Naive B cell (primary cell): Measurements from ENCODE around the gene DOCK10. TPM values are rescaled to one million over a fixed set of nuclear protein-coding genes. Genes with fewer than 3 reads are reported as not detected.

Experiments used
- ATAC-seq, 2 donors: fragments of 150-1000 bp; cut with Tn5 transposase; 2 replicates each; pipeline ENCODE4 v1.10.0; 2021; ENCODE audit warnings: low read depth in 2 of 2, mild to moderate bottlenecking in 2 of 2, moderate library complexity in 2 of 2
- DNase-seq: peaks from one replicate; pipeline ENCODE4 v3.0.0; 2022
- H3K27ac Mint-ChIP-seq, 6 donors: one replicate each; pipeline ENCODE4 v1.8.0; 2020 to 2022; ENCODE audit warnings: mild to moderate bottlenecking in 6 of 6, mixed read lengths in 6 of 6, moderate library complexity in 5 of 6, inconsistent platforms in 2 of 6
- H3K27me3 Mint-ChIP-seq, 3 donors: one replicate each; pipeline ENCODE4 v1.8.0; 2021 to 2022; ENCODE audit warnings: mixed read lengths in 3 of 3, mild to moderate bottlenecking in 1 of 3
- H3K36me3 Mint-ChIP-seq, 2 donors: one replicate each; pipeline ENCODE4 v1.8.0; 2020 to 2022; ENCODE audit warnings: mixed read lengths in 2 of 2, inconsistent platforms in 1 of 2, mild to moderate bottlenecking in 1 of 2
- H3K4me1 Mint-ChIP-seq, 3 donors: one replicate each; pipeline ENCODE4 v1.8.0; 2020 to 2022; ENCODE audit warnings: mixed read lengths in 3 of 3, inconsistent platforms in 1 of 3, mild to moderate bottlenecking in 1 of 3, moderate library complexity in 1 of 3
- H3K4me3 Mint-ChIP-seq, 8 donors: one replicate each; pipeline ENCODE4 v1.8.0; 2020 to 2022; ENCODE audit warnings: mild to moderate bottlenecking in 8 of 8, mixed read lengths in 8 of 8, moderate library complexity in 8 of 8, inconsistent platforms in 2 of 8
- H3K9me3 Mint-ChIP-seq, 7 donors: one replicate each; pipeline ENCODE4 v1.8.0; 2020 to 2022; ENCODE audit warnings: mixed read lengths in 7 of 7, mild to moderate bottlenecking in 5 of 7, inconsistent platforms in 2 of 7, moderate library complexity in 1 of 7
- polyA plus RNA-seq, 6 donors: library from polyadenylated mRNA; unstranded; fragments of 300-500 nt; fragmentation: Illumina TruSeq; gene quantifications; one replicate each; pipeline ENCODE4 v1.2.3, GENCODE V29; 2021; ENCODE audit warnings: low read depth in 6 of 6

The DOCK10 gene
- polyA plus RNA-seq, 6 donors from 2014 or later, result 18.4 to 29.9 (median 21.6) TPM

- peaks cover 27 to 40% (median 35%) of the 10 kb centered on the region in 3 donors for H3K4me1 Mint-ChIP-seq
- H3K27me3 Mint-ChIP-seq, result no peaks in the 10 kb centered on the region
- no peaks in the 10 kb centered on the region for H3K36me3 Mint-ChIP-seq
- no peaks in the 10 kb centered on the region for H3K9me3 Mint-ChIP-seq
- DNase-seq (no peak), ATAC-seq (no peak)
- H3K27ac Mint-ChIP-seq, result peak overlapping the region in 1 of 6 donors; percentile 56
- no peak overlapping the region for H3K4me3 Mint-ChIP-seq
Measured at GRCh38 chr2:224999754-225000153, 42.5 kb downstream of the DOCK10 start.

- ATAC-seq, result no peak
- H3K36me3 Mint-ChIP-seq, result no peaks in the 10 kb centered on the region
- H3K4me3 Mint-ChIP-seq, result no peak overlapping the region
- peak overlapping the region in 2 of 6 donors; percentile 40 to 92 for H3K27ac Mint-ChIP-seq
- H3K27me3 Mint-ChIP-seq, result no peaks in the 10 kb centered on the region
- H3K9me3 Mint-ChIP-seq, result no peaks in the 10 kb centered on the region
- peaks cover 30 to 43% (median 40%) of the 10 kb centered on the region in 3 donors for H3K4me1 Mint-ChIP-seq
- no peak for DNase-seq
Measured at GRCh38 chr2:224999321-224999720, 42.9 kb downstream of the DOCK10 start.

GRCh38 chr2:224997802-224998201 lies 44.5 kb downstream of the DOCK10 start:
- H3K4me1 Mint-ChIP-seq, result peaks cover 35 to 39% (median 39%) of the 10 kb centered on the region in 3 donors
- H3K27ac Mint-ChIP-seq, result peak overlapping the region in 1 of 6 donors; percentile 78
- peaks cover 0 to 5% of the 10 kb centered on the region in 2 donors for H3K36me3 Mint-ChIP-seq
- no peaks in the 10 kb centered on the region for H3K27me3 Mint-ChIP-seq
- no peak overlapping the region for H3K4me3 Mint-ChIP-seq
- ATAC-seq (no peak), DNase-seq (no peak)
- no peaks in the 10 kb centered on the region for H3K9me3 Mint-ChIP-seq

- peaks cover 0 to 8% of the 10 kb centered on the region in 2 donors for H3K36me3 Mint-ChIP-seq
- DNase-seq (no peak), ATAC-seq (no peak)
- H3K4me3 Mint-ChIP-seq, result no peak overlapping the region
- peaks cover 24 to 29% (median 26%) of the 10 kb centered on the region in 3 donors for H3K4me1 Mint-ChIP-seq
- peak overlapping the region in 1 of 6 donors; percentile 76 for H3K27ac Mint-ChIP-seq
- H3K27me3 Mint-ChIP-seq, result no peaks in the 10 kb centered on the region
- H3K9me3 Mint-ChIP-seq, result no peaks in the 10 kb centered on the region
Measured at GRCh38 chr2:224995419-224995818, 46.8 kb downstream of the DOCK10 start.

- Mint-ChIP-seq H3K4me1 (peaks cover 22 to 29% (median 26%) of the 10 kb centered on the region in 3 donors), H3K4me3 (no peak overlapping the region), H3K9me3 (no peaks in the 10 kb centered on the region), H3K36me3 (peaks cover 0 to 8% of the 10 kb centered on the region in 2 donors), H3K27me3 (no peaks in the 10 kb centered on the region), H3K27ac (peak overlapping the region in 1 of 6 donors; percentile 32)
- ATAC-seq, result peak in 1 of 2 donors; percentile 28
- DNase-seq, result no peak
Measured at GRCh38 chr2:224994242-224994823, 47.9 kb downstream of the DOCK10 start.

- peaks cover 15 to 25% (median 25%) of the 10 kb centered on the region in 3 donors for H3K4me1 Mint-ChIP-seq
- ATAC-seq (no peak), DNase-seq (no peak)
- peak overlapping the region in 1 of 6 donors; percentile 11 for H3K27ac Mint-ChIP-seq
- H3K4me3 Mint-ChIP-seq, result no peak overlapping the region
- no peaks in the 10 kb centered on the region for H3K27me3 Mint-ChIP-seq
- H3K9me3 Mint-ChIP-seq, result no peaks in the 10 kb centered on the region
- peaks cover 0 to 11% of the 10 kb centered on the region in 2 donors for H3K36me3 Mint-ChIP-seq
Measured at GRCh38 chr2:224990710-224991109, 51.6 kb downstream of the DOCK10 start.

- H3K4me1 Mint-ChIP-seq, result peaks cover 22 to 39% (median 38%) of the 10 kb centered on the region in 3 donors
- no peak overlapping the region for H3K4me3 Mint-ChIP-seq
- H3K9me3 Mint-ChIP-seq, result peaks cover 0 to 3% (median 0%) of the 10 kb centered on the region in 7 donors
- no peak for ATAC-seq
- no peaks in the 10 kb centered on the region for H3K27me3 Mint-ChIP-seq
- peaks cover 0 to 5% of the 10 kb centered on the region in 2 donors for H3K36me3 Mint-ChIP-seq
- no peak for DNase-seq
- peak overlapping the region in 1 of 6 donors; percentile 68 for H3K27ac Mint-ChIP-seq
Measured at GRCh38 chr2:224987733-224988132, 54.5 kb downstream of the DOCK10 start.

GRCh38 chr2:224986477-224986876 lies 55.8 kb downstream of the DOCK10 start:
- peaks cover 0 to 3% of the 10 kb centered on the region in 2 donors for H3K36me3 Mint-ChIP-seq
- no peak for DNase-seq
- no peak overlapping the region for H3K4me3 Mint-ChIP-seq
- peak overlapping the region in 3 of 6 donors; percentile 38 to 57 (median 47) for H3K27ac Mint-ChIP-seq
- no peak for ATAC-seq
- H3K9me3 Mint-ChIP-seq, result peaks cover 0 to 3% (median 0%) of the 10 kb centered on the region in 7 donors
- H3K27me3 Mint-ChIP-seq, result no peaks in the 10 kb centered on the region
- peaks cover 21 to 43% (median 37%) of the 10 kb centered on the region in 3 donors for H3K4me1 Mint-ChIP-seq

- peaks cover 19 to 43% (median 37%) of the 10 kb centered on the region in 3 donors for H3K4me1 Mint-ChIP-seq
- H3K4me3 Mint-ChIP-seq, result peak overlapping the region in 6 of 8 donors; percentile 19 to 82 (median 63)
- H3K9me3 Mint-ChIP-seq, result peaks cover 0 to 3% (median 0%) of the 10 kb centered on the region in 7 donors
- ATAC-seq (peak; percentile 52 to 53), DNase-seq (no peak)
- no peaks in the 10 kb centered on the region for H3K27me3 Mint-ChIP-seq
- peak overlapping the region in 4 of 6 donors; percentile 68 to 84 (median 84) for H3K27ac Mint-ChIP-seq
- H3K36me3 Mint-ChIP-seq, result peaks cover 3% of the 10 kb centered on the region in 2 donors
Measured at GRCh38 chr2:224984637-224985036, 57.6 kb downstream of the DOCK10 start.

- DNase-seq, result no peak
- Mint-ChIP-seq H3K27me3 (no peaks in the 10 kb centered on the region), H3K4me1 (peaks cover 22 to 45% (median 37%) of the 10 kb centered on the region in 3 donors), H3K4me3 (peak overlapping the region in 7 of 8 donors; percentile 54 to 89 (median 82)), H3K36me3 (peaks cover under 1 to 9% of the 10 kb centered on the region in 2 donors), H3K9me3 (peaks cover 0 to 3% (median 0%) of the 10 kb centered on the region in 7 donors), H3K27ac (peak overlapping the region; percentile 68 to 84 (median 82))
- ATAC-seq, result no peak
Measured at GRCh38 chr2:224983712-224984554, 58.3 kb downstream of the DOCK10 start.

- peaks cover 22 to 45% (median 37%) of the 10 kb centered on the region in 3 donors for H3K4me1 Mint-ChIP-seq
- H3K27me3 Mint-ChIP-seq, result no peaks in the 10 kb centered on the region
- peaks cover 0 to 3% (median 0%) of the 10 kb centered on the region in 7 donors for H3K9me3 Mint-ChIP-seq
- no peak for DNase-seq
- ATAC-seq, result peak; percentile 71 to 78
- peak overlapping the region; percentile 7 to 90 (median 82) for H3K27ac Mint-ChIP-seq
- H3K4me3 Mint-ChIP-seq, result peak overlapping the region in 7 of 8 donors; percentile 54 to 89 (median 82)
- H3K36me3 Mint-ChIP-seq, result peaks cover 0 to 9% of the 10 kb centered on the region in 2 donors
Measured at GRCh38 chr2:224982910-224983711, 59.2 kb downstream of the DOCK10 start.

- H3K36me3 Mint-ChIP-seq, result peaks cover 0 to 9% of the 10 kb centered on the region in 2 donors
- ATAC-seq (no peak), DNase-seq (no peak)
- no peaks in the 10 kb centered on the region for H3K27me3 Mint-ChIP-seq
- peaks cover 0 to 3% (median 0%) of the 10 kb centered on the region in 7 donors for H3K9me3 Mint-ChIP-seq
- no peak overlapping the region for H3K4me3 Mint-ChIP-seq
- H3K27ac Mint-ChIP-seq, result peak overlapping the region in 1 of 6 donors; percentile 68
- peaks cover 22 to 38% (median 37%) of the 10 kb centered on the region in 3 donors for H3K4me1 Mint-ChIP-seq
Measured at GRCh38 chr2:224982226-224982625, 60.0 kb downstream of the DOCK10 start.
